ENCODE measurements around the gene DSEL.

Gene DSEL

GRCh38 chr18:67516539-67517443 is at the start of gene DSEL:
Gene DSEL (minus strand): TSS chr18:67516720. CDS start chr18:67514608, 2,112 bp downstream.
- H3K9me3 Mint-ChIP-seq, result no peaks in the 10 kb centered on the region
- H3K27me3 Mint-ChIP-seq, result peaks cover 23 to 28% of the 10 kb centered on the region in 2 donors
- peak within 1 kb of the TSS; percentile 83 to 95 for H3K4me3 Mint-ChIP-seq
- H3K27ac Mint-ChIP-seq, result peak within 1 kb of the TSS; percentile 65
- no peaks in the 10 kb centered on the region for H3K36me3 Mint-ChIP-seq
- H3K4me1 Mint-ChIP-seq, result peaks cover 10 to 18% of the 10 kb centered on the region in 2 donors
- DNase-seq, result peak; percentile 90
- ATAC-seq (replicated peaks), result peak; percentile 96 to 98

GRCh38 chr18:67553437-67553836 is 36.9 kb upstream of the DSEL start:
- no peak for ATAC-seq (replicated peaks)
- no peaks in the 10 kb centered on the region for H3K36me3 Mint-ChIP-seq
- H3K27me3 Mint-ChIP-seq, result no peaks in the 10 kb centered on the region
- no peak overlapping the region for H3K27ac Mint-ChIP-seq
- H3K4me3 Mint-ChIP-seq, result no peak overlapping the region
- DNase-seq, result no peak
- H3K9me3 Mint-ChIP-seq, result no peaks in the 10 kb centered on the region
- no peaks in the 10 kb centered on the region for H3K4me1 Mint-ChIP-seq

GRCh38 chr18:67550872-67551520 is 34.5 kb upstream of the DSEL start:
- no peaks in the 10 kb centered on the region for H3K4me1 Mint-ChIP-seq
- no peak overlapping the region for H3K27ac Mint-ChIP-seq
- H3K4me3 Mint-ChIP-seq, result no peak overlapping the region
- no peak for ATAC-seq (replicated peaks)
- no peaks in the 10 kb centered on the region for H3K36me3 Mint-ChIP-seq
- no peak for DNase-seq
- peaks cover 0 to 3% of the 10 kb centered on the region in 2 donors for H3K27me3 Mint-ChIP-seq
- H3K9me3 Mint-ChIP-seq, result no peaks in the 10 kb centered on the region

- Mint-ChIP-seq H3K9me3 (no peaks in the 10 kb centered on the region), H3K27me3 (peaks cover 0 to 4% of the 10 kb centered on the region in 2 donors), H3K4me1 (no peaks in the 10 kb centered on the region), H3K27ac (no peak overlapping the region), H3K4me3 (no peak overlapping the region), H3K36me3 (no peaks in the 10 kb centered on the region)
- no peak for DNase-seq
- ATAC-seq (replicated peaks), result no peak
Measured at GRCh38 chr18:67549946-67550345, 33.4 kb upstream of the DSEL start.

- no peaks in the 10 kb centered on the region for H3K9me3 Mint-ChIP-seq
- H3K4me3 Mint-ChIP-seq, result no peak overlapping the region
- ATAC-seq (replicated peaks), result no peak
- H3K36me3 Mint-ChIP-seq, result no peaks in the 10 kb centered on the region
- peaks cover 0 to 4% of the 10 kb centered on the region in 2 donors for H3K27me3 Mint-ChIP-seq
- no peaks in the 10 kb centered on the region for H3K4me1 Mint-ChIP-seq
- H3K27ac Mint-ChIP-seq, result no peak overlapping the region
- no peak for DNase-seq
Measured at GRCh38 chr18:67545681-67546080, 29.2 kb upstream of the DSEL start.

- H3K27me3 Mint-ChIP-seq, result no peaks in the 10 kb centered on the region
Measured at GRCh38 chr18:67540559-67540958, 24.0 kb upstream of the DSEL start.

GRCh38 chr18:67531929-67532328 is 15.4 kb upstream of the DSEL start:
- DNase-seq (no peak), ATAC-seq (replicated peaks) (no peak)
- H3K36me3 Mint-ChIP-seq, result no peaks in the 10 kb centered on the region
- no peak overlapping the region for H3K4me3 Mint-ChIP-seq
- peaks cover 17 to 20% of the 10 kb centered on the region in 2 donors for H3K27me3 Mint-ChIP-seq
- no peaks in the 10 kb centered on the region for H3K9me3 Mint-ChIP-seq
- no peaks in the 10 kb centered on the region for H3K4me1 Mint-ChIP-seq
- H3K27ac Mint-ChIP-seq, result no peak overlapping the region

More at GRCh38 chr18:67540559-67540958, 24.0 kb upstream of the DSEL start:
- Mint-ChIP-seq H3K4me3 (no peak overlapping the region), H3K9me3 (no peaks in the 10 kb centered on the region), H3K27ac (no peak overlapping the region), H3K4me1 (no peaks in the 10 kb centered on the region), H3K36me3 (no peaks in the 10 kb centered on the region)
- no peak for ATAC-seq (replicated peaks)
- DNase-seq, result no peak

GRCh38 chr18:67525328-67526099 is 9.0 kb upstream of the DSEL start:
- H3K4me3 Mint-ChIP-seq, result no peak overlapping the region
- no peaks in the 10 kb centered on the region for H3K9me3 Mint-ChIP-seq
- H3K27me3 Mint-ChIP-seq, result peaks cover 30 to 33% of the 10 kb centered on the region in 2 donors
- H3K27ac Mint-ChIP-seq, result no peak overlapping the region
- no peak for ATAC-seq (replicated peaks)
- no peaks in the 10 kb centered on the region for H3K4me1 Mint-ChIP-seq
- no peak for DNase-seq
- H3K36me3 Mint-ChIP-seq, result no peaks in the 10 kb centered on the region

GRCh38 chr18:67520351-67520921 is 3.9 kb upstream of the DSEL start:
- peaks cover 10 to 18% of the 10 kb centered on the region in 2 donors for H3K4me1 Mint-ChIP-seq
- peaks cover 35 to 45% of the 10 kb centered on the region in 2 donors for H3K27me3 Mint-ChIP-seq
- H3K9me3 Mint-ChIP-seq, result no peaks in the 10 kb centered on the region
- no peak overlapping the region for H3K4me3 Mint-ChIP-seq
- DNase-seq, result no peak
- H3K27ac Mint-ChIP-seq, result no peak overlapping the region
- no peaks in the 10 kb centered on the region for H3K36me3 Mint-ChIP-seq
- no peak for ATAC-seq (replicated peaks)

- H3K4me3 Mint-ChIP-seq, result no peak overlapping the region
- no peak for DNase-seq
Measured at GRCh38 chr18:67519592-67519991, 3.1 kb upstream of the DSEL start.

GRCh38 chr18:67518566-67518965 is 2.0 kb upstream of the DSEL start:
- no peaks in the 10 kb centered on the region for H3K9me3 Mint-ChIP-seq
- peaks cover 36 to 45% of the 10 kb centered on the region in 2 donors for H3K27me3 Mint-ChIP-seq
- H3K4me1 Mint-ChIP-seq, result peaks cover 10 to 18% of the 10 kb centered on the region in 2 donors
- no peaks in the 10 kb centered on the region for H3K36me3 Mint-ChIP-seq
- DNase-seq (no peak), ATAC-seq (replicated peaks) (no peak)
- no peak overlapping the region for H3K4me3 Mint-ChIP-seq
- H3K27ac Mint-ChIP-seq, result no peak overlapping the region

More at GRCh38 chr18:67519592-67519991, 3.1 kb upstream of the DSEL start:
- no peak for ATAC-seq (replicated peaks)
- no peaks in the 10 kb centered on the region for H3K36me3 Mint-ChIP-seq
- H3K27ac Mint-ChIP-seq, result no peak overlapping the region
- H3K27me3 Mint-ChIP-seq, result peaks cover 39 to 49% of the 10 kb centered on the region in 2 donors
- no peaks in the 10 kb centered on the region for H3K9me3 Mint-ChIP-seq
- H3K4me1 Mint-ChIP-seq, result peaks cover 10 to 18% of the 10 kb centered on the region in 2 donors

GRCh38 chr18:67517444-67517765 is 885 bp upstream of the DSEL start:
- ATAC-seq (replicated peaks), result no peak
- Mint-ChIP-seq H3K4me1 (peaks cover 10 to 18% of the 10 kb centered on the region in 2 donors), H3K27ac (no peak overlapping the region), H3K27me3 (peaks cover 27 to 34% of the 10 kb centered on the region in 2 donors), H3K4me3 (peak overlapping the region; percentile 83 to 95), H3K36me3 (no peaks in the 10 kb centered on the region), H3K9me3 (no peaks in the 10 kb centered on the region)
- DNase-seq, result no peak

GRCh38 chr18:67515942-67516538 is 480 bp downstream of the DSEL start:
- Mint-ChIP-seq H3K27me3 (peaks cover 22 to 24% of the 10 kb centered on the region in 2 donors), H3K4me1 (peaks cover 10 to 18% of the 10 kb centered on the region in 2 donors), H3K27ac (peak overlapping the region; percentile 65), H3K9me3 (no peaks in the 10 kb centered on the region), H3K36me3 (no peaks in the 10 kb centered on the region), H3K4me3 (peak overlapping the region; percentile 80 to 83)
- DNase-seq, result peak; percentile 54
- peak; percentile 51 to 58 for ATAC-seq (replicated peaks)
